ENCODE measurements around the gene KCNMA1.

Gene KCNMA1

DNA sequence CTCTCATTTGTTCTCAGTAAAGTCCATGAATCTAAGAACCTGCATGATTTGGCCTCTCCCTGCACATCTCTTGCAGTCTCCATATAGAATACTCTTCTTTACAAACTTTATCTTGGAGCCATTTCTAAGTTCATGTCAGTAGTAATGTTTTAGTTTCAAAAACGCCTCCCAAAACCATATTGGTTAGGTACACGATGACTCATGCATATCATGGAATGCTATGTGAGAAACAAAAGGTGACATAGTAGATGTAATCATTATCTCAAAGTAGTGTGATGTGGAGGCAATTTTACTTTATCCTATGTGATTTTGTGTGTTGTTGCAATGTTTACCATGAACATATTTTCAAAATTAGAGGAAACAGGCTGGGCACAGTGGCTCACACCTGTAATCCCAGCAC is 520.7 kb downstream of the KCNMA1 start:
- DNase-seq (ENCODE audit: low read depth in 2 of 2) = no peak

DNA sequence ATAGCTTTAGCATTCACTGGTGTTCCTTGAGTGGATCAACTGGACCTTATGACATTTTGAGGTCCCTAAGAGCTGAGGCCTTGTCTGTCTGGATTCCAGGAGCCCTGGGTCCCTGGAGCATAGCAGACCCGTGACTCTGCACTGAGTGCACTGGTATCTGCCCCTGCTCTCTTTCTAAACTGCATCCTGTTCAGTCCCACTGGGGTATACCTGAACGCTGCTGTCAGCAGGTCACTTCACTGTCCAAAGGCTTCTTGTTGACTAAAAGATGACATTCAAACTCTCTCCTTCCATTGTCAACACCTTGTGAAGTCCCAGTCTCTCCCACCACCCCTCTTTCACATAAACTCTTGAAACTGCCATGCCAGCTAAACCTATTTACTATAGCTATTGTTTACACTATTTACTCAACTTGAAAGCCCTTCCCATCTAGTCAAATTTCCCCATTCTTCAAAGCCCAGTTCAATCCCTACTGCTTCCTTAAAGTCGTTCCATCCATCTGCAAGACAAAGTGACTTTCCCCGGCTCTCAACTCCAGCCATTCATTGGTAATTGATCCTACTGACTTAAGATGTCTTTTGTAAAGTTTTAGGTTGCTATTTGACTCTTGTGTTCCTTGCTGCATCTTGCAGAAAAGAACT is 523.3 kb downstream of the KCNMA1 start:
- no peak for DNase-seq (ENCODE audit: low read depth in 2 of 2)

GRCh38 chr10:77111611-77112550 is 525.7 kb downstream of the KCNMA1 start:
- DNase-seq (ENCODE audit: low read depth in 2 of 2) = peak; percentile 84 to 85

GRCh38 chr10:77110757-77111156 is 526.9 kb downstream of the KCNMA1 start:
- no peak for DNase-seq (ENCODE audit: low read depth in 2 of 2)

- DNase-seq (ENCODE audit: low read depth in 2 of 2) = no peak
Observed at GRCh38 chr10:77109351-77109994, 528.1 kb downstream of the KCNMA1 start.

DNA sequence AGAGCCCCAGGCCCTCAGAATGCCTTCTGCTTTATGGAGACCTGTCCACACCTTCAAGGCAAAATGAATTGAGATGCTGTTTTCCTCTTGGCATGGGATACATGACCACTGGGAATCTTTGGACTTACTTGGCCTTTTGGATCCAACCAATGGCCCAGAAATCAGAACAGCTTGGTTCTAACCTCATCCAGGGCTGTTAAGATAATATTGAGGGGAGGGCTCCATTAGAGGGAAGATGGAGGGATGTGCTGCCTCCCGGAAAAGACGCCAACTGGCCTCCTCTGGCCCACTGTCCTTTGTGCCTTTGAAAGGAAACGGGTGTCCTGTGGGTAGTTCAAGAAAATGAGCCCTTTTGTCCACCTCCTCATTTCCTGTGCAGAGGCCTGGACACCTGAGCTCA is 530.9 kb downstream of the KCNMA1 start:
- no peak for DNase-seq (ENCODE audit: low read depth in 2 of 2)

GRCh38 chr10:77105761-77106221 is 531.8 kb downstream of the KCNMA1 start:
- DNase-seq (ENCODE audit: low read depth in 2 of 2) = peak; percentile 90

GRCh38 chr10:77104459-77104980 is 533.1 kb downstream of the KCNMA1 start:
- DNase-seq (ENCODE audit: low read depth in 2 of 2) = peak; percentile 64 to 71

GRCh38 chr10:77103213-77103612 is 534.4 kb downstream of the KCNMA1 start:
- no peak for DNase-seq (ENCODE audit: low read depth in 2 of 2)

DNA sequence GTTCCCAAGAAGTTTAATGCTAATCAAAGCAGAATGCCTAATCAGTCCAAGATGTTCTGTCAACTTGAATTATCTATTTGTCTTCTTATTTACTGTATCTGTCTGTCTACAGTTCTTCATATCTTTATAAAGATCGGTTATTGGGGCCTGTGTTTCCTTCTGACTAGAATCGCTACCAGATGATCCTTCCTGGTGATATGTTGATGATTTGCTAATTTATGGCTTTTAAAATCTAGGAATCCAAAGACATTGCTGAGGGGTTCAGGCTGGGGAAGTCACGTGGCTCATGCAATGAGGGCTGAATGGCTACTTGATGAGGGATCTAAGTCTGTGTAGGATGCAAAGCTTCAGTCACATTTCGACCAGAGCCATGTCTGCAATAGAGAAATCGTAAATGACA is 536.3 kb downstream of the KCNMA1 start:
- peak; percentile 83 for DNase-seq (ENCODE audit: low read depth in 2 of 2)

- DNase-seq (ENCODE audit: low read depth in 2 of 2) = no peak
Observed at GRCh38 chr10:77099136-77099535, 538.5 kb downstream of the KCNMA1 start.

DNA sequence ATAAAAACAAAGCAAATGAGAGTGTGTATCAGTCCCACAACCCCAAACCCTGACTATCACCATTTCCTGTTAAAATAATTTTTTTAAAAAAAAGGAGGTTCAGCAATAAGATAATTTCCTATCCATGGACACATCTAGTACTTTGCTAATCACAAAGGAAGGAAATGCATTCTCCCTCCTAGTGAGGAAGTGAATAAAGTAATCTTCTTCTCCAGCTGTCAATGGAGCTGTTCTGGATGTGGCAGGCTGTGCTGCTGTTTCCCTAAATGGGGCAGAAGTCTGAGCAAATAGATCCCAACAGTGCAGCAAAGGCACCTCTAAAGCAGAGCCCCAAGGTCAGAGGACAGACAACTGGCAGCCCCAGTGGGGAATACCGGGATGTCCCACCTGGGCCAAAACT is 540.0 kb downstream of the KCNMA1 start:
- no peak for DNase-seq (ENCODE audit: low read depth in 2 of 2)

GRCh38 chr10:77093126-77093525 is 544.5 kb downstream of the KCNMA1 start:
- DNase-seq (ENCODE audit: low read depth in 2 of 2) = no peak

DNA sequence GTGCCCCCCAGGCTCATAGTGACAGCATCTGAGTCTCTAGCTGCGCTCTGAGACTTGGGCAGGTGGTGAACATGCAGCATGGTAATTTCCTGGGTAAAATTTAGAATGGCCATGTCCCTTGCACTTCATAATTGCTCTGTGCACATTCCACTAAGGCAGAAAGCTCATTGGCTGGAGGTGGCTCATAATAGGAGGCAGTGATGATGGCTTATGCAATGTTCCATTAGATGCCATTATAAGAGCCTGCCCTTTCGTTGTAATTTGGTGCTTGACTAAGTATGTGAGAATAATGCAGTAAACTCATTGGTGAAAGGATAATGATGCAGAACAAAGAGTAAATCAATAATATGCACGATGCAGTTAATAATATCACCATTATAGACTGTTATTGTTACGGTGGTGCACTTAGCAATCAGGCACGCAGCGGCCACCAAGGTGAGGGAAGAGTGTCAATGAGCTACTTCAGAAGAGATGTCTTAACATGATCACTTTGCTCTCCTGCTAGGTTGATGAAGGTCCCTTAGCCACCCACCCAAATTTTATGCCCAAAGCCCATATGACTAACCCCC is 545.9 kb downstream of the KCNMA1 start:
- no peak for DNase-seq (ENCODE audit: low read depth in 2 of 2)

GRCh38 chr10:77090381-77091356 is 546.9 kb downstream of the KCNMA1 start:
- DNase-seq (ENCODE audit: low read depth in 2 of 2) = no peak

- DNase-seq (ENCODE audit: low read depth in 2 of 2) = no peak
Observed at GRCh38 chr10:77087366-77087765, 550.2 kb downstream of the KCNMA1 start.

- DNase-seq (ENCODE audit: low read depth in 2 of 2) = no peak
Observed at GRCh38 chr10:77086081-77086480, 551.5 kb downstream of the KCNMA1 start.

DNA sequence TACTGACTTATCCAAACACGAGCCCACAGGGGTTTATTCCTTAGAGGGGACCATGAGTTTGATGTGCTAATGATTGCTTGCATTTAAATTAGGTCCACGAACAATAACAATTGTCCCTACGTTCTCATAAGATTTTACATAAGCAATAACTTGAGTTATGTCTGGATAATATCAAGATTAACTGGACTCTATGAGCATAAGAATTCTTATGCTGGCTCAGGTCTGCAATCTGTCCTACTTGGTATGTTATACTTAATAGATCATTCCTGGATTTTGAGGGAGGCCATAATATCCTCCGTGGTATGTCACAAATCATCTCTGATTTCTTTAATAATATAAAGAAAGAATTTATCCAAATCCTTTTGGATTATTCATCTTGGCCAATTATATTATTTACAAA is 552.3 kb downstream of the KCNMA1 start:
- DNase-seq (ENCODE audit: low read depth in 2 of 2) = no peak

DNA sequence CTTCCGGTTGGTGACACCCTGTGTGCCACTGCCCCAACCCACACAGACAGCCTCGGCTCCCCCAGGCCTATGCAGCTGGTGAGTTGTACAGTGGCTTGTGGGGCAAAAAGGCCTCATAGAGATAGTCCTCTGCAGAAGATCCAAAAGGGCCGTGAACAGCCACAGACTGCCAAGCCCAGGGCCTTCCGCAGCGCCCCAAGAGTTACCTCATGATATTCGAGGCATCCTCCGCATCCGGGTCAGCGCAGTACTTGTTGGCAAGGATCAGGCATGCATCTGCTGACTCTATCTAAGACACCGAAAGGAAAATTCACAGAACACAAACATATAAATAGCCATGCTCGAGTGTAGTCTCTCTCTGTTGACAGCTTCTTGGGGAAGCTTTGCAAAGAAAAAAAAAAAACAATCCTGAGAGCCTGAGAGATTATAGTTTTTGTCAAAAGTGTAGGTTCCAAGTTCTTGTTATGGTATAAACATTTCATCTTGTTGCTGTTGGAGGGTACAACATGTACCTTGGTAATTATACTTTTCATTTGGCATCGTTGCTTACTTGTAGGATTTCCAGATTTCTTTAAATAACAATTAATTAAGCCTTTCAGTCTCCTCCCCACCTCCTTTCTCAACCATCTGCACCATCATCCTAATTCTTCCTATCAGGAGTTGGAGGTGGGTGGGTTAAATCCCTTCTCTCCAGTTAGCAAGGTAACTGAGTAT is 553.0 kb downstream of the KCNMA1 start:
- DNase-seq (ENCODE audit: low read depth in 2 of 2) = no peak

Data from fibroblast of skin of left quadriceps (primary cell).